ENCODE measurements around the gene PGLYRP3.
A peak's percentile ranks its signal among the peaks of the same experiment; 100 is the strongest.

PGLYRP3 gene

DNA sequence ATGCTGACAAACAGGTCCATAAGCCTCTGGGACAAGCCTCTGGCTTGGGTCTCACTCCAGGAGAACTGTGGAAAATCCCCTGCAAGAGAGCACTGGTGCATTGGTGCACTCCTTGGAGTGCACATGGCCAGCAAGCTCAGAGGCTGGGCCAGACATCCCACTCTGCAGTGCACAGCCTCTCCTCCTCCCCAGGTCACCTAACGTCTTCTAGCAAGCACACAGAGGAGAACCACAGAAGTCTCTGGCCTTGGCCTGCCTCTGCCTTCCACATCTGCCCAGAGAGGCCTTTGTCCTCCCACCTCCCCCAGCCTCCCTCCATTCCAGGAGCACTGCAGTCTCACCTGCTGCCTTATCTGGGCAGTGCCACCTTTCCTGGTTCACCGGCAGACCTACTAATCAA lies 4.2 kb downstream of the PGLYRP3 start:
- no peak for DNase-seq

DNA sequence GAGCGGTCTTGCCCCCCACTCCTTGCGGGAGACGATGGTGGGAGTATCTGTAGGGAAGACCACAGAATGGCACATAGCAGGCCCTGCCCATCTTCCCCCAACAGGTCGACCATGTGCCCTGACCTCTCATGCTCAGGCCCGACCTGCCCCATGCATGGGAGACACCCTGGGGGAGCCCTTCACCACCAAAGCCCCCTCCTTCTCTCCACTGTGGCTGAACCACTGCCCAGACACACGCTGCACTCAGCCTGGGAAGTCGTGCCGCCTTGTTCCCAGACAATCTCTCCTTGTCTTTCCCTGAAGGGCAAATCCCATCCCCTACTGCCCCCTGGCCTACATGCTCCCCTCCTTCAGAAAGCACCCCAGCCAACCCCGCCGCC lies 5.5 kb downstream of the PGLYRP3 start:
- DNase-seq: no peak

DNA sequence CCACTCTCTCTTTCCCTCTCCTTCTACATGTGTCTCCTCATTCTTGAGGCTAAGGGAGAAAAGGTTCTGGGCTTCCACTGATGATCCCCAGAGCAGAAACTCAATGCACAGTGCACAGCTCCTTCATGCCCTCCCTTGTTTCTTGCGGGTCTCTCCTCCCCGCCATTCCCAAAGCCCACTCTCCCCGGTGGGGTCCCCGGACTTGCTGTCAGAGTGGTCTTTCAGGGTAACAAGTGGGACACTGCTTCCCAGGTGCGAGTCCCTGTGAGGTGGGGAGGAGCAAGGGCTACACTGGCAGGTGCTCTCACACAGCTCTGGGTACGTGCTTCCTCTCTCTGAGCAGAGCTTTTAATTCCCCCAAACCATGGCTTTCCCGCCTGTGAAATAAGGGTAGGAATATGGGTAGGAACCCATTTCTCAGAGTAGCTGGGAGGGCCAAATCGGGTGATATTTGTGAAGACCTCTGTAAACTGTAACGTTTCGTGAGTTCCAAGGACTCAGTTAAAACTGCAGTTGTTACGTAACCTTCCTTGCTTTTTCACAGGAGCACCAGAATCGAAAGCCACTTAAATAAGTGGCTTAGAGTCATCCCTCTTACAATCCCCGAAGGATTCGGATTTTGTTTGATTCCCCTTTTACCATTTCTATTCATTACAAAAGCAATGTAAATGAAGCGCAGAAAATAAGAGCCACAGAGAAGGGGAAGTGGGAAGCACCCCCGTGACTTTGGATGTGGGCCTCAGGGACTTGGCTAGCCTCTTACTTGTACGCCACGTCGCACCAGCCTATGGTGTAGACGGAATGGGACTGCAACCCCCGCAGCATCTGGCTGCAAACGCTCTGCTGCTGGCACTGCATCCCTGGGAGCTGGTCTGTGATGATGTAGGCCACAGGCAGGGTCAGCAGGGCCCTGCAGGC lies 6.2 kb downstream of the PGLYRP3 start:
- peak; percentile 56 for DNase-seq

DNA sequence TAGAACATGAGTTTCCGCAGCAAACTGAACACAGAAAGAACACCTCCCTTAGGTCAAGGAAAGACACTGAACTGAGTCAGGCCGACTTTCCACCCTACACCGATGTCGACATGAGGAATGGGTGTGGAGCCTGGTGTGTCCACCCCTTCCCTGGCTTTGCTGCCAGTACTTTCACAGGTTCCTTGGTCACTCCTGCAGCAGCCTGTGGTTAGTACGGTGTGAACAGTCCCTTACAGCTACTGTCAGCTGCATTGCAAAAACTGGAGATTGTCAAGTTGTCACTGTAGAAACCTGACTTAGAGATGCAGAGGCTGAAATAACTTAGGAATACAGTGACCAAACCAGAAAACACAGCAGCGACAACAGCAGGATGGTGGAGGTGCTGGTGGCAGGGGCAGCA lies 7.1 kb downstream of the PGLYRP3 start:
- no peak for DNase-seq

DNA sequence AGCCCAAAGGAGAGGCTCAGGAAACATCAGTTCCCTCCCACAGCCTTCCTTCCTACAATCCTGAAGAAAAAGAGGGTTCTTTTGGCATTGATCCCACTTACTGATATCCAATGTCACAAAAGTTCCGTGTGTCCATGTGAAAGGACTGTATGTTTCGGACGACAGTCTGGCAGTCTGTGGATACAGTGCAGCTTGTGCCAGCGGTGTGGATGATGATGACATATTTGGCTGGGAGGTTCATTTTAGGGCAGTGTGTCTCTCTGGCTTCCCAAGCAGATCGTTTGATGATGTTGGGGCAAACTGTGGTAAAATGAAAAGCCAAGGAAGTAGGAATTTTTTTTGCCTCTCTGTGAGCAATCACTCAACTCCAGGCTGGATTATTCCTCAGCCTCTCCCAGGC lies 10.4 kb downstream of the PGLYRP3 start:
- DNase-seq: no peak

DNA sequence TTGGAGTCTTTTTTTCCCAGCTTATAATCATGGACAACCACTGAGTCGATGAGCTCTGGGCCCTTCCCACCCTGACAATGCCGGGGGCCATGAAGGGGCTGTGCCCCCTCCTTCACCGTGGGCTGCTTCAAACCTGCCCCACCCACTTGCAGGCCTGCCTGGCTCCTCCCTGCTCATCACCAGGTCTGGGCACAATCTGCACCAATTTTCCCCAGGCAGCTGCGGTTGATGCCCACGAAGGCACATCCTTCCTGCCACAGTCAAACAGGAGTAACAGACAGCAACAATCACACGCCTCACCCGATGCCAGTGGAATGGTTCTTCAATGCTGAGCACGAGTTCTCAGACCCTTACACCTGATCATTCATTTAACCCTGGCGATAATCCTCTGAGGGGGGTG lies 18.9 kb downstream of the PGLYRP3 start:
- DNase-seq: no peak

DNA sequence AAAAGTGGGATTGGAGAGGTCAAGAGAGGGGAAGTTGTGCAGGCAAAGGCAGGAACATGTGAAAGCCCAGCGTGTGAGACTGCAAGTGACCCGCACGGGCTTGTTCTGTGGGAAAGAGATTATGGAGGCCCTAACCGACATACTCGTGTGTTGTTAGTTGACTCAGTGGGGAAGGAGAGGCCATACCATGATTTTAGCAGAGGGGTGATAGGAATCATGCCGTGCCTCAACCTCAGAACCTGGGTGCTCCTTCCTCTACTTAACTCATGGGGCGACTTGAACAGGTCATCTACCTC lies 19.3 kb downstream of the PGLYRP3 start:
- DNase-seq: no peak

DNA sequence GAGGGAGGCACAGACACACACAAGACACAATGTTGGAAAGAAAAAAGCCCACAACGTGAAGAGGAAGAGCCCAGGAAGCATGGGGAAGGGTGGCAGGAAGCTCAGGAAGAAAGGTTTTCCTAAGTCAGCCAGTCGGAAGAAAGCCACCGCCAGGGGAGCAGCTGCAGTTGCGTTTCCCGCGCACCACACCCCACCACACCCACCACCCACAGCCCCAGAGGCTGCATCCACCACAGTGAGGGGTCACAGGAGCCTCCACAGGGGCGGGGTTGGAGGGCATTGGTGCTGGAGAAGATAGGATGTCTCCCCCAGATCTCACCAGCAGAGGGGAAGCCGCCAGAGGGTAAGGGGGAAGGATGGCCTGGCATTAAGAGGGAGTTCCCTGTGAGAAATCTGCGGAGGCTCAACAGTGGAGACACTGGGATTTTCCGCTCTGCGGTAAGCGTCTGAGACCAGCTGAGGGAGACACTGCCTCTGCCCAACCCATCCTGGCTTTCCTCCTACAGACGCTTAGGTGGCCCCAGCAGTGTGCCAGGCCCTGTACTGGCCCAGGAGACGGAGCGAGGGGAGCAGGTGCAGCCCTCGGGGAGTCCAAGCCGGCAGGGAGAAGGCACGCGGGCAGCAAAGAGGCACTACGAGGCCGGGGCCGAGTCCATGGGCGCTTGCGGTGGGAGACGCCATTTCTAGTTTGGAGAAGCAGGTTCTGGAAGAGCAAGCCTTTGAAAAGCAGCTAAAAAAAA lies 19.8 kb downstream of the PGLYRP3 start:
- peak; percentile 8 for DNase-seq

DNA sequence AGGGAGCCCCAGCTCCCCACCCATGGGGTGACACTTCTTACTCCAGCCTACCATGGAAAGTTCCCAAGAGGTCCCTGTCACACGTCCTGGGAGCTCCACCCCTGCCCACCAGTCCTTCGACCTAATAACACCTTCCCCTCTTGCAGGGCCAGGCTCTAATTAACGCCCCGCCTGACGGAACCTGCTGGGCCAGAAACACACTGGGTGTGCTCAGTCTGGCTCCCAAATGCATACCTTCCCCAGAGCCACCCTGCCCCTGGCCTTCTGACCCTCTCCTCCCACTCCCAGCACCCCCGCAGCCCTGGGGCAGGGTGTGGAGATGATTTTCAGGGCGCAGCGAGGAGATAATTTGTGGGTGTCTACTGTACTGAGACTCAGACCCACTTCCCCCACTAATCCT lies 20.6 kb downstream of the PGLYRP3 start:
- DNase-seq: no peak

DNA sequence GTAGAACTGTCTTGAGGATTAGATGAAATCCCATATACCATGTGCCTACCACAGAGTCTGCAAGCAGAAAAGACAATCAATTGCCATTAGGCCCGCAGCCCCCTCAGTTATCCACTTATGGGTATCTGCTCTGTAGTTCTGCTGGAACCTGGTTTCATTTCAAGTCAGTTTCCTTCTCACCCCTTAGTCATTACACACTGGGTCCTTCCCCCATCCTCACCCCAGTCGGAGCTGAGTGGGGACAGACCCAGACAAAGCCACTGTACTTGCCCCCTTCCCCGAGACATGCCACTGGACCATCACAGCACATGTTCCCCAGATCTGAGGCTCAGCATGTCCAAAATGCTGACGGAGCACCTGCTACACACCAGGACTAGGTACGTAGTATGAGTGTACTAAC lies 21.2 kb downstream of the PGLYRP3 start:
- no peak for DNase-seq

DNA sequence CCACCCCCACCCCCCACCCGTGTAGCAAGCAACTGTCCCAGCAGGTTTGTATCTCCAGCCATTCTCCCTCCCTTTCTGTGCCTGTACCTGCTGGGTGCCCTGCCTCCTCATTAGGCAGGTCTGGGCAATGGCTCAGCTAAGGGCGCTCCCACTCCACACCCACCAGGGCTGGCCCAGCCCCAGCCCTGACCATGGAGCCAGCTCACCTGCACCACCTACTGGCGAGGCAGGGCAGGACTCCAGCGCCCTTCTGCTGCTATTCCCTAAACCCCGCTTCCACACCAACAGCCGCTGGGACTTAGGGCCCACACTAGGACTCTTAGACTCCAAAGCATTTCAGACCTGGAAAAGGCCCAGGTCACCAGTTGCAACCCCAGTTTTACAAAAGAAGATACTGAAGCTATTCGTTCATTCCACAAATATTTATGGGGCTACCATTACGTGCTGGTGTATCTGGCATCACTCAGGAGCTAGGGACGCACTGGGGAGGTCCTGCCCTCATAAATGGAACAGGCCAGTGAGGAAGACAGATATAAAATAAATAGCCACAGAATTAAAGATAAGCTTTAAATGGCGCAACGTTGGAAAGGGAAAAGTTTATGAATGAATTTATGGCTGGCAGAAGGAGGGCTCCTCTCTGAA lies 24.0 kb downstream of the PGLYRP3 start:
- peak; percentile 32 for DNase-seq

DNA sequence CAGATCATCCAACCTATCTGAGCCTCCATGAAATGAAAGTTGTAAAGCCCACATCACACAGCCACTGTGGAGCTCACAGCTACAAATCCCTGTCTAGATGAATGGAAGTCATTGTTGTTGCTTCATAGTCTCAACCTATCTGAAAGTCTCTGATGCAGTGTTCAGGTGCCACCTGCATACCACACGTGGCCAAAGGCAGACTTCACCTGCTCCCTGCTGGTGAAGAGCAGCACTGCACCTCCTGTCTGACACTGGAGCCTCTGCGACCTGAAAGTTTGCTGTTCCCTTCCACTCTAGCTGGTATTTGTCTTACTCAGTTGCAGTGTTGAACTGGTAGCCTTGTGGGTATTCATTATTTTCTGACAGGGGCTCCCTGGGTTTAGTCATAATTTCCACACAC lies 34.9 kb downstream of the PGLYRP3 start:
- DNase-seq: no peak

DNA sequence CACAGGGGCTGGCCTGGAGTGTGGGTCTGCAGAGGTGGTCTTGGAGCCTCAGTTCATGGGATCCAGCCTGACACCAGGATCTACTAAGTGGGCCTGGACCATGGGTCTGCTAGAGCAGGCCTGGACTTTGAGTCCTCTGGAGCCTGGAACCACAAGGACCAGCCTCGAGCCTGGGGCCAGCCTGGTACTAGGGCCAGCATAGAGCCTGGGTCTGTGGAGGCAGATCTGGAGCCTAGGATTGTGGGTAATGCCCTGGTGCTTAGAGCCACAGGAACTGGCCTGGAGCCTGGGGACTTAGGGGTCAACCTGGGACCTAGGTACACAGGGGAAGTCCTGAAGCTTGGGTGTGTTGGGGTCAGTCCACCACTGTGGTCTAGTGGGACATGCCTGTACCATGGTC lies 40.6 kb downstream of the PGLYRP3 start:
- DNase-seq: no peak

DNA sequence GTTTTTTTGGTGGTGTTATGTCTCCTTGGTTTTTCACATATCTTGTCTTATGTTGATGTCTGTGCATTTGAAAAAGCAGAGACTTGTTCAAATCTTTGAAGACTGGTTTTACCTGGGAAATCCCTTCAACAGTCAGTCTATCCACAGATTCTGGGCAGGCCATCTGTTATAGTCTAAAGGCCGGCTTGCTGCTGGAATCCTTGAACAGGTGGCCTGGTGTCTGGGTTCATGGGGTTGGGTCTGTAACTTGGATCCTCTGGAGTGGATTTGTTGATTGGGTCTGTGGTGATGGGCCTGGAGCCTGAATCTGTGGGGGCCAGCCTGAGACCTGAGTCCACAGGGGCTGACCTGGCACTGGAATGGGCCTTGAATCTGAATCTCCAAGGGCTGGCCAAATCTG lies 41.0 kb downstream of the PGLYRP3 start:
- DNase-seq: no peak

DNA sequence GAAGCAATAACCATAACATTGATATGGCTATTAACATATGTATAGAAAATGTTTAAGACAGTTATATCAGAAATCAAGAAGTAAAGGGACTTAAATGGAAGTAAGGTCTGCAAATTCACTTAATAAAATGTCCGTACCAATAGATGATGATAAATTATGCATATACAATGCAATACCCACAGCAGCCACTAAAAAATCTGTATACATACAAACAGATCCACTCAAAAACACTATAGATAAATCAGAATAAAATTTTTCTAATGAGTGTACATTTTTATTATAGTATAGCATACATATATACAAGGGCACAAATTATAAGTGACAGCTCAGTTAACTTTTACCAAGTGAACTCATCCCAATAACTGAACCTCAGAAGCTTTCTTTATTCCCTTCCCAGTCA lies 47.3 kb downstream of the PGLYRP3 start:
- no peak for DNase-seq

DNA sequence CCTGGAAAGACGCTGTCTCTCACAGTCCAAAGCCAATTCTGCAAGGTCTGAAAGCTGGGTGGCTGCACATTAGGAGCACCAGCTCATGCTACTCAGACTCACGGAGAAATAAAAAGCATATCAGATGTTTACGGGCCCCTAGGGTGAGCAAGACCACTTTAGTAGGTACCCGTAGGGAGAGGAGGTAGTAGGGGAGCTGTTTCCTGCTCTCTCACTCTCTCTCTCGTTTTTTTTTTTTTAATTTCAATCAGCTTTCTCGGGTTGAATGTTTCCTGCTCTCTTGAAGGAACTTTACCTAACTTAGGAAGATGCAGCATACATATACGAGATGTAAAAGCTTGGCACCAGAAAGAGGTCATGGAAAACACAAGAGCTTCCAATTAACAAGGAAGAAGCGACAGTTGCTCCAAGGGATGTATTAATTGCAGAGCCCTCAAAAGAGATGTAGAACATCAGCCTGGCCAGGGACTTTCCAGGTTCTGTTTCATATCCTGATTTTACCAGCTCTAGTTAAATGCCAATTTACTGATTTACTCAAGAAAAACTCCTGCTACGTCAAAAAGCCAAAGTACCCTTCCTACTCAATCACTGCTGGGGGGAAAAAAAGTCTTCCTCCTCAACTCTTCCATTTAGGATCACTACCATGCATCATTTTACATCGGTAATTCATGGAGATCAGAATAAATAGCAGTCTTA lies 50.1 kb downstream of the PGLYRP3 start:
- DNase-seq: peak; percentile 80

DNA sequence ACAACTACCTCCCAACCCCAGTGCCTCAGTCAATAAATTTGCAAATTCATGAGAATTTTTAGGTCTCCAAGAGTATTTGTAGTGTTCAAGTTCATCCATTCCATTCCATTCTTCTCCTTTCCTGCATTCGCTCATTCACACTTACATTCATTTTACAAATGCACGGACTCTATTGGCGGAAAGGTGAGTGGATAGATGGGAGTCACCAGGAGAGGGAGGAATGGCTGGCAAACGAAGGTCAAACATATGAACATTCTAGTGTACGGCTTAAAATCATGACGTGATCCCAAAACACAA lies 50.7 kb downstream of the PGLYRP3 start:
- DNase-seq: no peak

DNA sequence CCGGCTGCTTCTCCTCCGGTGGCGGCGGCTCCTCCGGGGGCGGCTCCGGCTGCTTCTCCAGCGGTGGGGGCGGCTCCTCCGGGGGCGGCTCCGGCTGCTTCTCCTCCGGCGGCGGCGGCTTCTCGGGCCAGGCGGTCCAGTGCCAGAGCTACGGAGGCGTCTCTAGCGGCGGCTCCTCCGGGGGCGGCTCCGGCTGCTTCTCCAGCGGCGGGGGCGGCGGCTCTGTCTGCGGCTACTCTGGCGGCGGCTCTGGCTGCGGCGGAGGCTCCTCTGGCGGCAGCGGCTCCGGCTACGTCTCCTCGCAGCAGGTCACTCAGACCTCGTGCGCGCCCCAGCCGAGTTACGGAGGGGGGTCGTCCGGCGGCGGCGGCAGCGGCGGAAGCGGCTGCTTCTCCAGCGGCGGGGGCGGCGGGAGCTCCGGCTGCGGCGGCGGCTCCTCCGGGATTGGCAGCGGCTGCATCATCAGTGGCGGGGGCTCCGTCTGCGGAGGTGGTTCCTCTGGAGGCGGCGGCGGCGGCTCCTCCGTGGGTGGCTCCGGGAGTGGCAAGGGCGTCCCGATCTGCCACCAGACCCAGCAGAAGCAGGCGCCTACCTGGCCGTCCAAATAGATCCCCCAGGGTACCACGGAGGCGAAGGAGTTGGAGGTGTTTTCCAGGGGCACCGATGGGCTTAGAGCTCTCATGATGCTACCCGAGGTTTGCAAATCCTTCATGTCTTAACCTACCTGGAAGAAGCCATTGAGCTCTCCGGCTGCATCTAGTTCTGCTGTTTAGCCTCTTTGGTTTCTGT lies 51.3 kb downstream of the PGLYRP3 start:
- peak; percentile 17 for DNase-seq

DNA sequence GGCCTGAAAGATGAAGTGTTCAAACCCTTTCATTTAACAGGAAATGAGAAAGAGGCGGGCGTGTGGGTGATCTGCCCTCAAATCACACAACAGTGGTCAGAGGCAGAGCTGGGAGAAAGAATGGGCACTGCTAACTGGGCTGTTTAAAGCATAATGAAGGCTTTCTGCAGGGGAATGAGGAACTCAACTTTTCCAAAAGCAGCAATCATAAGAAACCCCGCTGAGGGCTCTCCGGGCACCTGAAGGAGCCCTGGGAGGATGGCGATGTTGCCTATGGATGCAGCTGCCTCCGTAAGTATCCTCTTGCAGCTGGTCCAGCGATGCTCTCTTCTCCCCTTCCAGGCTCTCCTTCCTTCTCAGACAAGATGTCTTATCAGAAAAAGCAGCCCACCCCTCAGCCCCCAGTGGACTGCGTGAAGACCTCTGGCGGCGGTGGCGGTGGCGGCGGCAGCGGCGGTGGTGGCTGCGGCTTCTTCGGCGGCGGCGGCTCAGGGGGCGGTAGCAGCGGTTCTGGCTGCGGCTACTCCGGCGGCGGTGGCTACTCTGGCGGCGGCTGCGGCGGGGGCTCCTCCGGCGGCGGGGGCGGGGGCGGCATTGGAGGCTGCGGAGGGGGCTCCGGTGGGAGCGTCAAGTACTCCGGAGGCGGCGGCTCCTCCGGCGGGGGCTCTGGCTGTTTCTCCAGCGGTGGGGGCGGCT lies 52.0 kb downstream of the PGLYRP3 start:
- peak; percentile 43 for DNase-seq

DNA sequence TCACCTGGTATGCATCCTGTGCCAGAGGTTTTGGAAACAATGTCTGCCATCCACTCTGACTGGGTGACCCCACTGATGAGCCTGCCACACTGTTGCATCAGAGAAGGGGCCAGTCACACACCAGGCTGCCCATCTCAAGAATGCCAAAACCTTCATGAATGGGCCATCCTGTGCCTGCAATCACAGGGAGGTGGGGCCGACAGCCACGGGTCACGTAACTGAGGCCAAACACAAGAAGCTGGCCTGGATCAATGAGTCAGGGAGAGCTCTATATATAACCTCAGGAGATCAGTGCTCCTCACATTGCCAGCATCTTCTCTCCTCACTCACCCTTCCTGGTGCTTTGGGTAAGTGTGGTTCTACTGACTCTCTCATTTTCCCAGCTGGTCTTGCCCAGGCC lies 53.4 kb downstream of the PGLYRP3 start, which contains the start of gene LORICRIN:
Gene LORICRIN (plus strand): TSS at position 301 of the 400 bp plus-strand sequence. CDS start 1,263 bp downstream, outside the sequence.
- no peak for DNase-seq

DNA sequence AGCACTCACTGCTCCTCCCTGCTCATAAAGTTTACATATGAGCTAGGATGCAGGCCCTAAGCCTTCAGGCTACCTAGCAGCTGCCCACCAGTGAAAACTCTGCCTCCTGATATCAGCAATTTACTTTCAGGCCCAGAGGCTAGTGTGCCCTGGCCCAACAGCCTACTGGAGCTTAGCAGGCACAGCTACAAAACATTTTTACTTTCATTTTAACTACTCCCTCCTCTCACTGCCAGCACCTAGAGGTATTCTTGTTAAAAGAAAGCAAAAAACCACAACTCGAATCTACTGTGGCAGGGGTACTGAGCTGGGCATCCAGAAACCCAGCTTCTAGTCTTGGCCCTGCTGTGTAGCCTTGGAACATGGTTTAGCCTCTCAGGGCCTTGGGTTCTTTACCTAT lies 59.1 kb downstream of the PGLYRP3 start:
- no peak for DNase-seq

DNA sequence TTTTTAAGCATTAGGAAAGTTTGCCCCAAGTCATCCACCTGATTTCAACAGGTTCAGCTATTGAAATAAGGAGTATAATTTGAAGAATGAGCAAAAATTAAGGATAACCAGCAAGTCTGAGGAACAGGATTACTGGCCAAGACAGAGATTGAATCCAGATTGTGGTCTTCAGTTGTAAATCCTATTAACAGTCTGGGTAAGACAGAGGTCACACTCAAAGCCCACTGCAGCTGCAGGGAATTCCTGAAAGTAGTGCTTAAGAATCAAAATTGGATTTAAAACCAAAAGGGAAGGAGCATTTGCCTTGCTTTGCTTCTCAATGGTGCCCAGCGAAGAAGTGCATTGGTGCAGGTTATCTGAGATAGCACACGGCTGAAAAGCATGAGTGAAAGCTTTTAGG lies 59.7 kb downstream of the PGLYRP3 start:
- no peak for DNase-seq

All from suppressor macrophage treated with lipopolysaccharide for 4 hours (primary cell).